ENCODE data around the gene MYL12A.
"Not testable (repeated sequence)": the region's sequence is repeated elsewhere in the genome, so short reads cannot be mapped to it uniquely, and the experiment has no call there.

GRCh38 chr18:3220868-3221267 is 26.7 kb upstream of the MYL12A start:
- not testable (repeated sequence) for TF ChIP-seq CTCF (IDR thresholded peaks at IDR 0.05; ENCODE audit: control extremely low read depth in 1 of 3, insufficient read depth in 1 of 3, low read depth in 1 of 3, low read length in 3 of 3); SAP30 (IDR thresholded peaks at IDR 0.05; ENCODE audit: insufficient read depth, insufficient replicate concordance, low read length); JUND (IDR thresholded peaks at IDR 0.05; ENCODE audit: low read length); POLR2A (IDR thresholded peaks at IDR 0.05; ENCODE audit: control extremely low read depth in 1 of 2, low read depth in 2 of 2, low read length in 2 of 2); YY1 (IDR thresholded peaks at IDR 0.05; ENCODE audit: low read depth, low read length)
